GM15510 (cell line): Measurements from ENCODE around the gene CRABP1.

Source experiments
- POLR2A ChIP-seq: IDR thresholded peaks from 3 replicates; pipeline ENCODE4 v1.6.1; 2011; ENCODE audit warnings: borderline replicate concordance; ENCODE audit not compliant: insufficient read length; ENCODE audit errors: extremely low read depth

CRABP1 gene

GRCh38 chr15:78340231-78341056 lies at the start of gene CRABP1:
CRABP1 (plus strand) TSS chr15:78340353; CDS start chr15:78340429, 76 bp downstream.
- no peak for TF ChIP-seq POLR2A

GRCh38 chr15:78291052-78291451 lies 49.1 kb upstream of the CRABP1 start:
- TF ChIP-seq POLR2A = no peak

DNA sequence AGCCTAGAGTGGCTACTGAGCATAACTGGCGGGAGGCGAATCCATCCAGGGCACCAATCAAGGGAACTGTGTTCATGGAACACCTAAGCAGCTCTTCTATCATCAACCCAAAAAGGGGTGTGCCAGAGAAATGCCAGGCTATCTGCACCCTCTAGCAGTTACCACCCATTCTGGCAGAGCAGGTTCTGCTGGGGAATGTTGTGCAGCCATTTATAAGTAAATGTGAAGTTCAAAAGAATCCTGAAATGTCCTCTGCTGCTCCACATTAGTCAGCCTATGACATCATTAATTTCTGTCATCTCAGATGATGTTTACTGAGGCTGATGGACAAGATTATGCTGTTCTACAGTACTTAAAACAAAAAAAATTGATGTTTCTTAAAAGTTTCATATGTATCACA lies 48.5 kb upstream of the CRABP1 start:
- no peak for TF ChIP-seq POLR2A

- no peak for TF ChIP-seq POLR2A
Measured at GRCh38 chr15:78292219-78292618, 47.9 kb upstream of the CRABP1 start.

GRCh38 chr15:78299101-78299930 lies 40.8 kb upstream of the CRABP1 start, which contains the start of gene SKIC8:
SKIC8 (minus strand) TSS chr15:78299609; CDS start chr15:78295686, 3,923 bp downstream.
- TF ChIP-seq POLR2A = peak; percentile 91

GRCh38 chr15:78301326-78301725 lies 38.8 kb upstream of the CRABP1 start:
- TF ChIP-seq POLR2A = no peak

DNA sequence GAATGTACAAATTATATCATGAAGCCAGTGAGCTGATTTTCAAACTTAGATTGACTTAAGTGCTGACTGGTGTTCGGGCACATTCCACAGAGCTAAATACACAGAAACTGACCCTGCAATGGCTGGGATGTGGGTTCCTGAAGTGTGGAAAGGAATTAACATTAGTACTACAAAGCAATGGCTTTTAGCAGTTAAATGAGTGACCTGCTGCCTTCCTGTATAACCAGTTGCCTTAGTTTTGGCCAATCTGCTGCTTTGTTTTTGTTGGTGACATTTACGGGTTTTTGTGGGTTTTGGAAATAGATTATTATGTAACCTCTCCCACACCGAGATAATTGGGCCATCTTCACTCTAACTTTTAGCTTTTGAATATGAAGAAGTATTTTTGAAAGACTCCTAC lies 38.3 kb upstream of the CRABP1 start:
- TF ChIP-seq POLR2A = no peak

GRCh38 chr15:78302579-78303312 lies 37.4 kb upstream of the CRABP1 start:
- TF ChIP-seq POLR2A = no peak

DNA sequence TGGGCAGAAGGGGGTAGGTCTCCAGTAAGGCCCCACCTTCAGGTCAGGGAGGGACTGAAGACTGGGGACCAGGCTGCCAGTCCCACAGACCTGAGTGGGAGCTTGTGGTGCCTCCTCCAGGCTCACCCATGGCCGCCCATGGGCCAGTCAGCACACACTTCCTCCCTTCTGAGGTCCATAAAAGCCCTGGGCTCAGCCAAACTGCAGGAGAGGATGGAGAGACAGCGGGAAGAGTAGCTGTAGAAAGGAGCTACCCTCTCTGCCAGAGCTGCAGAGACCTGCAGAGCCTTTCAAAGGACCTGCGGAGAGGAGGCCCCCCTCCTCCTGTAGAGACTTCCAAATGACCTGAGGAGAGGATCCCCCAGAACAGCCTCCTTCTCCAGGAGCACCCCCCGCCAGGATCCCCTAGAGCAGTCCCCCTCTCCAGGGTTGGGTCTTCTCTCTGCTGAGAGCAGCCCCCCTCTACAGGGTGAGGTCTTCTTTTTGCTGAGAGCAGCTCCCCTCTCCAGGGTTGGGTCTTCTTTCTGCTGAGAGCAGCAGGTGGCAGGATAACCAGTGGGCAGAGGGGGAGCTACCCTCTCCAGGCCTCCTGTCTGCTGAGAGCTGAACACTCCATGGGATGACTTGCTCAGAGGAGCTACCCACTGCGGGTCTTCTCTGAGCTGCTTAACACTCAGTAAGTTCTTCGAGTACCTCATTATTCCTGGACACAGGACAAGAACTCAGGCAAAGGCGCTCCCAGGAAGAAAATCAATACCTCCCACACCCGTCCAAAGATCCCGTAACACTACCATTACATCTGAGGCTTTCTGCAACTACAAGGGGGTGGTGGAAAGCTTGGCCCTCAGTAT lies 35.7 kb upstream of the CRABP1 start:
- no peak for TF ChIP-seq POLR2A

DNA sequence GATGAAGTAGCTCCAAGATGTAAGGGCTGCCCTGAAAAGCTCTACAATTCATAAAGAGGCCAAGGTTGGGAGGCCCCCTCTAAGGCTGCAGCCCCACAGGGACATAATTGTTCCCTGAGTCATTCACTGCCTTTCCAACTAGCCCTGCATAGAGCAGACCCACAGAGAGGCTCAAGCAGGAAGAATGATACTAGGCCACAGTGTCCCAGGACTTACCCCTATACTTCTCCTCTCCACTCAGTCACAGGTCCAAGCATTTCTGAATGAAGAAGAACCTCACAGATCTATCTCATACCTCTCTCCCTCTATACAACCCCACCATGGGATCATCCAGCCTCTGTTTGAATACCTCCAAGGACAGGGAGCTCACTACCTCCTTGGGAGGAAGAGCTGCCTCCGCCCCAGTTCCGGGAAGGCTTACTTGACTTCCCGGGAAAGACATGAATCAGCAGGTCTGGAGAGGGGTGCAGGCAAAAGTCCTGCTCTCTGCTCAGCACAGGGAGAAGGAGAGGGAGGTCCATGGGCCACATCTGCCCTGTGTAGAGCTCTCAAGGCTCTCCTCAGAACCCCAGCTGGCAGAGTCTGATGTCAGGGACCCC lies 33.9 kb upstream of the CRABP1 start:
- TF ChIP-seq POLR2A = no peak

DNA sequence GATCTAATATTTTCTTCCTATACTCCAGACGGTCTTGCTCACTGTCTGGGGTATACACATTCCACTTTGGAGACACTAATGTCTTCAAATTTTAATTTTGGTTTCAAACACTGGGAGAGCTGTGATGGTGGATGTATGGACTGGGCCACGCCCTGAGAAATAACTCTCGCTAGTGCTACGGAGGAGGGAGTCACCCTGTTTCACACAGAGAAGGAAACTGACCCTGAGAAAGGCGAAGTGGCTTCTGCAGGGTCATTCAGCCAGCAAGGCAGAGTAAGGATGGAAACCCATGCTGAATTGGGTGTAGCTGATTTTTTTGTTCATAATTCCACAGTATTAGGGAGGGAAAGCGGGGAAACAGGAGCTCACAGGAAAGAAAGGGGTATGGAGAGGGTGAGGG lies 32.2 kb upstream of the CRABP1 start:
- no peak for TF ChIP-seq POLR2A

DNA sequence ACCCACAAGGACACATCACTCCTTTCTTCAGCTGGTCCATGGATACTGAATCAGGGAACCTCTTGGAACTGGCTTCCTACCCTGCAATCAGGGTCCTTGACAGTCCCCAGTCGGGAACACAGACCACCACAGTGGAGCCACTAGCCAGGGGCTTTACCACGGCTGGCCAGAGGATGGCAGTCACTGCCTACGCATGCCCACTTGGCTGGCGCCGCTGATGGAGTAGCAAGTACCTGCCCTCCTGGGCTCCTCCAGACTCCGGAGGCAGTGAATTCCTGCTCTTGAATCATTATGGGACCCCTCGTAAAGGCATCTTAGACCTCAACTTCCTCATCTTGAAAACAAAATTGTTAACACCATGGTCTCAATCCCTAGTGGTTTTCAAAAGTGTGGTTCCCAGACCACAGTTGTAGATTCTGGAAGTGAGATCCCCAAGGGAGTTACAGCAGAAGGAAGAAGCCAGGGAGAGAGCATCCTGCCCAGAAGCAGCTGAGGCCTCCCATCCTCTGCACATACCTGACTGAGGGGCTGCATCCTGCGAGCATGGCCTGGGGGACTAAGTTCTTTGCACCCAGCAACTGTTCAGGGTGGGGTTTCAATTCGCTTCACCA lies 31.6 kb upstream of the CRABP1 start:
- TF ChIP-seq POLR2A = no peak

- no peak for TF ChIP-seq POLR2A
Measured at GRCh38 chr15:78311292-78311691, 28.9 kb upstream of the CRABP1 start.

DNA sequence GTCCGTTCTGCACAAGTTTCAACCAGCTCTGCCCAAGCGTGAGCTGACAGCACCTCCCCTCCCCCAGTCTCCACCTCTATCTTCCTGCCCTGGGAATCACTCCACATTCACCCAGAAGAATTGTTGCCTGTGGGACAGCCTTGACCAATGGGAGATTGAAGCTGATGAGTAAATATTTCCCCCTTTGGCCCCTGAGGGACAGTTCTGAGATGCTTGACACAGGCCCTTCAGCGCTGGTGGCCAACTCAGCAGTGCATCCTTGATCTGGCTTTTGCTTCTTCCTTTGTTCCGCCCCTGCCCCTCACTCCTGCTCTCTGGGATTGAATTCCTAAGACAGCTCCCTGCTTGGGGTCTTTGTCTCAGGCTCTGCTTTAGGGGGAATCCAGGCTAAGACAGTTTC lies 27.6 kb upstream of the CRABP1 start:
- no peak for TF ChIP-seq POLR2A

DNA sequence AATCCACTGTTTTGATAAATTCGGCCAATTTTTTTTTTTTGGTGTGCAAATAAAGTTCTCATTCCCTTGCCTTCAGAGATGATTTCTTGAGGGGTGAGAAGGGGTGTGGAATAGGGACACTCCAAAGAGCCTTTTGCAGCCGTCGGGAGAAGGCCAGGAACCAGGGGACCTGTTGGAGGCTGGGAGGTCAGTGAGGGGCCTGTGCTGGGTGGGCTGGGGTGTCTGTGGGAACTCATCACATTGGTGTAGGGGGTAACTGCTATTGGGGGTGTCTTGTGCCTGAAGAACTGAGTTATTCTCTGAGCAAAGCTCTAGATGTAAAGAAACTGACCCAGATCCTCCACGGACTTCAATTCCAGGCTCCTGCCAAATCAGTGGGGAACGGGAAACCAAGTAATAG lies 27.2 kb upstream of the CRABP1 start:
- TF ChIP-seq POLR2A = no peak
